HG03442 (cell line): ENCODE results near the gene ZBTB8B.
"Not testable (repeated sequence)": the region's sequence is repeated elsewhere in the genome, so short reads cannot be mapped to it uniquely, and the experiment has no call there.

ENCODE experiments used
- ATAC-seq: cut with Tn5 transposase; IDR thresholded peaks from one replicate; pipeline ENCODE4 v1.9.1; 2021; ENCODE audit warnings: mild to moderate bottlenecking, moderate library complexity; ENCODE audit not compliant: unreplicated experiment

Gene ZBTB8B

GRCh38 chr1:32468791-32469190 is 3.9 kb downstream of the ZBTB8B start:
- no peak for ATAC-seq

GRCh38 chr1:32470431-32470830 is 5.6 kb downstream of the ZBTB8B start:
- ATAC-seq, result no peak

GRCh38 chr1:32470991-32471694 is 6.3 kb downstream of the ZBTB8B start:
- no peak for ATAC-seq

- no peak for ATAC-seq
These were observed 7.0 kb downstream of the ZBTB8B start for GRCh38 chr1:32471695-32472362.

GRCh38 chr1:32472966-32473365 is 8.1 kb downstream of the ZBTB8B start:
- ATAC-seq, result not testable (repeated sequence)

GRCh38 chr1:32474954-32475353 is 10.1 kb downstream of the ZBTB8B start:
- ATAC-seq, result no peak

- no peak for ATAC-seq
These were observed 15.1 kb downstream of the ZBTB8B start for GRCh38 chr1:32480003-32480402.

GRCh38 chr1:32480761-32481160 is 15.9 kb downstream of the ZBTB8B start:
- no peak for ATAC-seq

GRCh38 chr1:32481788-32482187 is 16.9 kb downstream of the ZBTB8B start:
- ATAC-seq, result not testable (repeated sequence)

- no peak for ATAC-seq
These were observed 20.8 kb downstream of the ZBTB8B start for GRCh38 chr1:32485554-32486255.

GRCh38 chr1:32486463-32487113 is 21.7 kb downstream of the ZBTB8B start:
- ATAC-seq, result no peak

- no peak for ATAC-seq
These were observed 22.3 kb downstream of the ZBTB8B start for GRCh38 chr1:32487182-32487581.

- no peak for ATAC-seq
These were observed 25.0 kb downstream of the ZBTB8B start for GRCh38 chr1:32489774-32490454.

GRCh38 chr1:32491386-32491785 is 26.5 kb downstream of the ZBTB8B start:
- ATAC-seq, result no peak

GRCh38 chr1:32494196-32494595 is 29.3 kb downstream of the ZBTB8B start:
- no peak for ATAC-seq

- ATAC-seq, result no peak
These were observed 30.0 kb downstream of the ZBTB8B start for GRCh38 chr1:32494711-32495337.

- ATAC-seq, result no peak
These were observed 31.3 kb downstream of the ZBTB8B start for GRCh38 chr1:32496127-32496526.

GRCh38 chr1:32498751-32499150 is 33.9 kb downstream of the ZBTB8B start:
- no peak for ATAC-seq

GRCh38 chr1:32500387-32501209 is 35.7 kb downstream of the ZBTB8B start:
- ATAC-seq, result no peak

GRCh38 chr1:32501865-32502264 is 37.0 kb downstream of the ZBTB8B start:
- ATAC-seq, result no peak
